Measurements from ENCODE around the gene MAPKAP1. TPM values are rescaled to one million over a fixed set of nuclear protein-coding genes. Genes with fewer than 3 reads are reported as not detected.

Gene MAPKAP1
- total RNA-seq, 1 donor from 2014 or later, result 63.4 TPM

- H3K4me3 Mint-ChIP-seq, result no peak overlapping the region
- DNase-seq (ENCODE audit: low read depth, low spot score), result no peak
- no peaks in the 10 kb centered on the region for H3K36me3 Mint-ChIP-seq (ENCODE audit: low read depth)
- peaks cover 20% of the 10 kb centered on the region for H3K4me1 Mint-ChIP-seq
- no peak for TF ChIP-seq CTCF (conservative IDR thresholded peaks at IDR 0.05)
- no peaks in the 10 kb centered on the region for H3K9me3 Mint-ChIP-seq
- H3K27me3 Mint-ChIP-seq (ENCODE audit: low read depth), result no peaks in the 10 kb centered on the region
- H3K27ac Mint-ChIP-seq (ENCODE audit: unreplicated experiment), result no peak overlapping the region
Observed at GRCh38 chr9:125551781-125552180, 155.2 kb downstream of the MAPKAP1 start.

- no peaks in the 10 kb centered on the region for H3K9me3 Mint-ChIP-seq
Observed at GRCh38 chr9:125549891-125550885, 156.8 kb downstream of the MAPKAP1 start.

GRCh38 chr9:125549465-125549871 lies 157.5 kb downstream of the MAPKAP1 start:
- H3K27me3 Mint-ChIP-seq (ENCODE audit: low read depth), result no peaks in the 10 kb centered on the region
- DNase-seq (ENCODE audit: low read depth, low spot score), result no peak
- peaks cover 21% of the 10 kb centered on the region for H3K4me1 Mint-ChIP-seq
- no peaks in the 10 kb centered on the region for H3K9me3 Mint-ChIP-seq
- no peak for TF ChIP-seq CTCF (conservative IDR thresholded peaks at IDR 0.05)
- H3K36me3 Mint-ChIP-seq (ENCODE audit: low read depth), result no peaks in the 10 kb centered on the region
- no peak overlapping the region for H3K27ac Mint-ChIP-seq (ENCODE audit: unreplicated experiment)
- no peak overlapping the region for H3K4me3 Mint-ChIP-seq

More at GRCh38 chr9:125549891-125550885, 156.8 kb downstream of the MAPKAP1 start:
- no peak for TF ChIP-seq CTCF (conservative IDR thresholded peaks at IDR 0.05)
- Mint-ChIP-seq H3K36me3 (ENCODE audit: low read depth) (no peaks in the 10 kb centered on the region), H3K4me1 (peaks cover 21% of the 10 kb centered on the region), H3K27ac (ENCODE audit: unreplicated experiment) (no peak overlapping the region), H3K4me3 (no peak overlapping the region), H3K27me3 (ENCODE audit: low read depth) (no peaks in the 10 kb centered on the region)
- no peak for DNase-seq (ENCODE audit: low read depth, low spot score)

- Mint-ChIP-seq H3K4me1 (peaks cover 21% of the 10 kb centered on the region), H3K4me3 (no peak overlapping the region), H3K9me3 (no peaks in the 10 kb centered on the region), H3K27me3 (ENCODE audit: low read depth) (no peaks in the 10 kb centered on the region), H3K27ac (ENCODE audit: unreplicated experiment) (no peak overlapping the region), H3K36me3 (ENCODE audit: low read depth) (no peaks in the 10 kb centered on the region)
- no peak for DNase-seq (ENCODE audit: low read depth, low spot score)
- no peak for TF ChIP-seq CTCF (conservative IDR thresholded peaks at IDR 0.05)
Observed at GRCh38 chr9:125549039-125549438, 158.0 kb downstream of the MAPKAP1 start.

DNA sequence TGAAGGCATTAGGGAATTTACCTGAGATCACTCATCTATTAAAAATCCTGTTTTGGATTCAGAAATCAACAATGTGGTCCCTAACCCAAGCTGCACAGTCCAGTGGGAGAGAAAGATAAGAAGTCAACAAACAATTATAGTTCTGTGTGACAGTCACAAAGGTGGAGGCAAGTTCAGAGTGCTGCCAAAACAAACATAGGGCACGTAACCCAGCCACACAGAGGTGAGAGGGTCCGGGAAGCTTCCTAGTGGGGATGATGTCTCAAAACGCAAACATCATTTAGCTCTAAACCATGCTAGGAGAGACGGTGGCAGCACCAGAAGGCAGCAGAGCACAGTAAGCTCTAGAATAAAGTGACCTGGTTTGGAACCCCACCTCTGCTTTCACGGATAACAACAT lies 158.9 kb downstream of the MAPKAP1 start:
- H3K9me3 Mint-ChIP-seq, result no peaks in the 10 kb centered on the region
- H3K36me3 Mint-ChIP-seq (ENCODE audit: low read depth), result no peaks in the 10 kb centered on the region
- no peaks in the 10 kb centered on the region for H3K27me3 Mint-ChIP-seq (ENCODE audit: low read depth)
- H3K4me3 Mint-ChIP-seq, result no peak overlapping the region
- peaks cover 21% of the 10 kb centered on the region for H3K4me1 Mint-ChIP-seq
- no peak for TF ChIP-seq CTCF (conservative IDR thresholded peaks at IDR 0.05)
- no peak for DNase-seq (ENCODE audit: low read depth, low spot score)
- no peak overlapping the region for H3K27ac Mint-ChIP-seq (ENCODE audit: unreplicated experiment)

Data from neural crest cell (in vitro differentiated cells).